Esophagus muscularis mucosa (tissue), 4 donors: ENCODE data around the gene ZNF407. TPM values are rescaled to one million over a fixed set of nuclear protein-coding genes. Genes with fewer than 3 reads are reported as not detected.
A peak's percentile ranks its signal among the peaks of the same experiment; 100 is the strongest.

Source experiments
- DNase-seq: peaks from one replicate; pipeline ENCODE4 v3.0.0-alpha.2; 2017; ENCODE audit errors: extremely low spot score
- H3K27ac ChIP-seq, 4 donors: fragments of 200-600 bp; sonication (generic); replicated peaks in 1 of 4; 1 replicate in 3 of 4; 2 replicates in 1 of 4; pipeline ENCODE4 v1.5.1; 2016 to 2019; ENCODE audit warnings: mild to moderate bottlenecking in 1 of 4
- H3K27me3 ChIP-seq, 4 donors: fragments of 200-600 bp; sonication (generic); one replicate each; pipeline versions ENCODE4 v1.5.1 to v1.6.0; 2016 to 2019
- H3K36me3 ChIP-seq, 4 donors: fragments of 200-600 bp; sonication (generic); one replicate each; pipeline ENCODE4 v1.5.1; 2016 to 2019
- H3K4me1 ChIP-seq, 4 donors: fragments of 200-600 bp; sonication (generic); one replicate each; pipeline ENCODE4 v1.5.1; 2016 to 2019
- H3K4me3 ChIP-seq, 4 donors: fragments of 200-600 bp; sonication (generic); 1 replicate in 2 of 4; 2 replicates in 2 of 4; pipeline ENCODE4 v1.5.1; 2016 to 2019; ENCODE audit warnings: mild to moderate bottlenecking in 4 of 4, moderate library complexity in 1 of 4
- H3K9me3 ChIP-seq, 4 donors: fragments of 200-600 bp; sonication (generic); 1 replicate in 3 of 4; 2 replicates in 1 of 4; pipeline ENCODE4 v1.5.1; 2016 to 2019
- EP300 ChIP-seq: sonication (generic); formaldehyde crosslinking; IDR thresholded peaks from one replicate; pipeline ENCODE4 v1.6.1; 2017; ENCODE audit warnings: antibody characterized with exemption
- POLR2A ChIP-seq: fragments of 450-650 bp; IDR thresholded peaks from one replicate; pipeline ENCODE4 v1.6.1; 2017; ENCODE audit warnings: antibody characterized with exemption, moderate library complexity, mild to moderate bottlenecking, low read depth
- POLR2AphosphoS5 ChIP-seq, 2 donors: sonication (generic); formaldehyde crosslinking; IDR thresholded peaks; one replicate each; pipeline ENCODE4 v1.6.1; 2017; ENCODE audit warnings: antibody characterized with exemption in 2 of 2
- WGBS: methylation state at CpG from one replicate; pipeline ENCODE4 v1.1.5; 2018; 5-methylcytosine and 5-hydroxymethylcytosine counted together
- intact Hi-C: fragments of 100-400 bp; cut with DNase I; formaldehyde crosslinking; loops from one replicate; pipeline ENCODE4 v1.15.1; 2023
- total RNA-seq, 4 donors: library from RNA; depleted of rRNA; stranded (reverse); fragments of >200 nt; gene quantifications; one replicate each; pipeline versions ENCODE4 v1.1.0 to v1.2.1, GENCODE V29; 2016
- TF ChIP-seq, protein P1 (sequence below), 3 experiments: fragments of 200-600 bp in 2 of 3; fragments of 450-650 bp in 1 of 3; sonication (generic) in 2 of 3; IDR thresholded peaks; one replicate each; pipeline ENCODE4 v1.5.1; 2017 to 2019; ENCODE audit warnings: antibody characterized with exemption in 3 of 3, mild to moderate bottlenecking in 2 of 3, moderate library complexity in 1 of 3

ZNF407 gene
- total RNA-seq, 4 donors from 2014 or later, result 13.9 to 19.1 (median 17.2) TPM

DNA sequence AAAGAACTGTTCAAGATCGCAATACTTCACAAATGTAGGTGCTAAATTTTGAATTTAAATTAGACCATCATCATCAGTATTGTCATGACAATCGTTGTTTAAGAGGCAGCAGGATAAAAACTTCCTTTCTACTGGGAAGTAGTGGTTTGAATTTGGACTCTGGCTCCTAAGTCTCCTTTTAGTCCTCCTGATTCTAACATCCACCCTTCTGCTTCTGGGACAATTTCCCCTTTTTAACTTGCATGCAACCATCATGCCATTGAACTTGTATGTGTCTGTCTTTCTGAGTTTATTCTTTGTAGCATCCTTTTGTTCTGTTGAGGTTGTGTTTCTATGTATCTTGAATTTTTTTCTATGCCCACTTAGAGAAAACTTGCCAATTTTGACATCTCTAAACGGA is 361.5 kb downstream of the ZNF407 start:
- Histone ChIP-seq H3K4me3 (no peak overlapping the region), H3K27ac (no peak overlapping the region), H3K4me1 (no peaks in the 10 kb centered on the region), H3K9me3 (no peaks in the 10 kb centered on the region), H3K36me3 (peaks cover 0 to 10% (median 3%) of the 10 kb centered on the region in 4 donors), H3K27me3 (no peaks in the 10 kb centered on the region)
- TF ChIP-seq EP300 (no peak), POLR2A (no peak), POLR2AphosphoS5 (IDR thresholded peaks at IDR 0.05) (no peak)
- TF ChIP-seq, protein P1, sequence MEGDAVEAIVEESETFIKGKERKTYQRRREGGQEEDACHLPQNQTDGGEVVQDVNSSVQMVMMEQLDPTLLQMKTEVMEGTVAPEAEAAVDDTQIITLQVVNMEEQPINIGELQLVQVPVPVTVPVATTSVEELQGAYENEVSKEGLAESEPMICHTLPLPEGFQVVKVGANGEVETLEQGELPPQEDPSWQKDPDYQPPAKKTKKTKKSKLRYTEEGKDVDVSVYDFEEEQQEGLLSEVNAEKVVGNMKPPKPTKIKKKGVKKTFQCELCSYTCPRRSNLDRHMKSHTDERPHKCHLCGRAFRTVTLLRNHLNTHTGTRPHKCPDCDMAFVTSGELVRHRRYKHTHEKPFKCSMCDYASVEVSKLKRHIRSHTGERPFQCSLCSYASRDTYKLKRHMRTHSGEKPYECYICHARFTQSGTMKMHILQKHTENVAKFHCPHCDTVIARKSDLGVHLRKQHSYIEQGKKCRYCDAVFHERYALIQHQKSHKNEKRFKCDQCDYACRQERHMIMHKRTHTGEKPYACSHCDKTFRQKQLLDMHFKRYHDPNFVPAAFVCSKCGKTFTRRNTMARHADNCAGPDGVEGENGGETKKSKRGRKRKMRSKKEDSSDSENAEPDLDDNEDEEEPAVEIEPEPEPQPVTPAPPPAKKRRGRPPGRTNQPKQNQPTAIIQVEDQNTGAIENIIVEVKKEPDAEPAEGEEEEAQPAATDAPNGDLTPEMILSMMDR (IDR thresholded peaks at IDR 0.05), result no peak
- 89% methylated on average over 3 of the region's 3 CpGs for WGBS
- no peak for DNase-seq
- intact Hi-C loops, result no loop called here

DNA sequence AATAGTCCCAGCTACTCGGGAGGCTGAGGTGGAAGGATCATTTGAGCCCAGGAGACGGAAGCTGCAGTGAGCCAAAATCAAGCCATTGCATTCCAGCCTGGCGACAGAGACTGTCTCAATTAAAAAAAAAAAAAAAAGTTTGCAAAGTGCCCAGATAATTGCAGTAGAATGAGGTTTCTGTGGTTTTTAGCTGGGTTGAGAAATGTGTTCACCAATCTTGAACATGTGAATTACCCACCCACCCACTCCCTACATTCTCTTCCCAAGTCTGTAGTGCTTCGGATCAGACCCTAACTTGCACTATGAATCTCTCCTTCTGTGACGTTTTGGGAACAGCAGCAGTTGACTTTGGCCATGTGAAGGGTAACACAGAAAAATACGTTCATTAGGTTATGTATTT is 363.9 kb downstream of the ZNF407 start:
- WGBS, result 91% methylated on average over 6 of the region's 6 CpGs
- H3K9me3 ChIP-seq, result peaks cover 0 to 5% (median 0%) of the 10 kb centered on the region in 4 donors
- intact Hi-C loops, result no loop called here
- H3K4me1 ChIP-seq, result no peaks in the 10 kb centered on the region
- no peak overlapping the region for H3K4me3 ChIP-seq
- DNase-seq, result no peak
- H3K27me3 ChIP-seq, result no peaks in the 10 kb centered on the region
- H3K36me3 ChIP-seq, result peaks cover 0 to 10% (median 3%) of the 10 kb centered on the region in 4 donors
- no peak overlapping the region for H3K27ac ChIP-seq
- TF ChIP-seq EP300 (no peak), POLR2A (no peak), POLR2AphosphoS5 (IDR thresholded peaks at IDR 0.05) (no peak)
- TF ChIP-seq, protein P1 (IDR thresholded peaks at IDR 0.05), result no peak

DNA sequence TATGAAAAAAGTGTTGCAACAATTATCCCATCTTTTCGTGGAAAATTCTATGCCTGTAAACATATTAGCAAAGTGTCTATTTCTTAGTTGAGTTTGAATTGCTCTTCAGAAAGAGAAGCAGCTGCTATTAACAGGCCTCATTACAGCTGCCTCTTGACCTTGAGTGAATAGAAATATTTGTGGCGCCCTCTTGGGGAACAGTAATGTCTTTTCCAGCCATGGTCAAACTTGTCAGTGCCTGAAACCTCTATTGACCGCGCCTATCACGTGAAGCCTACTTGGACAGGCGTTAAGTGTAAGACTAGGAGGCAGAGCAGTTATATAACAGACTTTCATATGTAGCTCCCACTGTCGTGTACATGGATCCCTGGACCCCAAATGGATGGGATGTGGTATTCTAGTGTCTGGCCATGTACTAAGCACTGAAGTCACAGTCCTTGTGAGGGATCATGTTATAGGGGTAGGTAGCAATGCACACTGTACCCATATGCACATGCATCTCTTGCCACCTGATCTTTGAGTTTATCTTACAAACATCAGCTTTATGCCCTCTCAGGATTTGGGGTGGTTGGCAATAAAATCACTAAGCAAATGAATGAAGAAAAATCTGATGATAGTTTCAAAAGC is 366.3 kb downstream of the ZNF407 start:
- intact Hi-C loops, result no loop called here
- DNase-seq, result no peak
- no peak overlapping the region for H3K27ac ChIP-seq
- no peaks in the 10 kb centered on the region for H3K27me3 ChIP-seq
- 61% methylated on average over 7 of the region's 7 CpGs for WGBS
- H3K4me1 ChIP-seq, result no peaks in the 10 kb centered on the region
- peaks cover 0 to 3% (median 0%) of the 10 kb centered on the region in 4 donors for H3K36me3 ChIP-seq
- H3K9me3 ChIP-seq, result peaks cover 0 to 5% (median 0%) of the 10 kb centered on the region in 4 donors
- no peak for TF ChIP-seq POLR2AphosphoS5 (IDR thresholded peaks at IDR 0.05)
- TF ChIP-seq, protein P1 (IDR thresholded peaks at IDR 0.05), result peak in 2 of 3 experiments; percentile 17 to 26
- H3K4me3 ChIP-seq, result no peak overlapping the region

DNA sequence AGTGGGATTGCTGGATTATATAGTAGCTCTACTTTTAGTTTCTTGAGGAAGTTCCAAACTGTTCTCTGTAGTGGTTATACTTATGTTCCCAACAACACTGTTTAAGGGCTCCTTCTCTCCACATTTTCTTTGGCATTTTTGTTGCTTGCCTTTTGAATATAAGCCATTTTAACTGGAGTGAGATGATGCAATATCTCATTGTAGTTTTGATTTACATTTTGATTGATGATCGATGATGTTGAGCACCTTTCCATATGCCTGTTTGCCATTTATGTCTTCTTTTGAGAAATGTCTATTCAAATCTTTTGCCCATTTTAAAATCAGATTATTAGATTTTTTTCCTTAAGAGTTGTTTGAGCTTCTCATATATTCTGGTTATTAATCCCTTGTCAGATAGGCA is 368.0 kb downstream of the ZNF407 start:
- H3K4me3 ChIP-seq, result no peak overlapping the region
- WGBS, result 100% methylated on average over 1 of the region's 1 CpG
- no peaks in the 10 kb centered on the region for H3K27me3 ChIP-seq
- TF ChIP-seq POLR2A, result no peak
- TF ChIP-seq POLR2AphosphoS5 (IDR thresholded peaks at IDR 0.05), result no peak
- TF ChIP-seq, protein P1 (IDR thresholded peaks at IDR 0.05), result no peak
- no peak for TF ChIP-seq EP300
- peaks cover 0 to 3% (median 0%) of the 10 kb centered on the region in 4 donors for H3K4me1 ChIP-seq
- no peak for DNase-seq
- peaks cover 0 to 5% (median 0%) of the 10 kb centered on the region in 4 donors for H3K9me3 ChIP-seq
- H3K27ac ChIP-seq, result no peak overlapping the region
- intact Hi-C loops, result no loop called here
- H3K36me3 ChIP-seq, result no peaks in the 10 kb centered on the region

DNA sequence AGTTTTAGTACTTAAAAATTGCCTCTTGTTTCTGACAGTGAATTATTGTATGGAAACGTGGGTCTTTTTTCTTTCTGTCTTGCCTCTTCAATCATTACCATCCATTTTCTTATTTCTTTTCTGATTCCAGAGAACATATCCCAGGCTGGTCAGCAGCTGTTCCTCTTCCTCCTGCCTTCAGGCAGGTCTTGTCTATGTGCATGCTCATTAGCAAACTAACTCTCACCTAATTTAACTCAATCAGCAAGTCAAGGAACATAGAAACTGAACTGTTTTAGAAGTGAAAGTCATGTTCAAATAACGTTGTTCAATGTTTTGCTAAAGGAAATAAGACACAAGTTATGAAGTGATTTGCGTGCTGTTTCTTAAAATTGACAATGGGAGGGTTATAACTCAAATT is 369.8 kb downstream of the ZNF407 start:
- DNase-seq, result no peak
- TF ChIP-seq POLR2AphosphoS5 (IDR thresholded peaks at IDR 0.05), result no peak
- TF ChIP-seq, protein P1 (IDR thresholded peaks at IDR 0.05), result no peak
- TF ChIP-seq EP300, result no peak
- TF ChIP-seq POLR2A, result no peak
- Histone ChIP-seq H3K27me3 (no peaks in the 10 kb centered on the region), H3K4me1 (peaks cover 0 to 8% (median 0%) of the 10 kb centered on the region in 4 donors), H3K27ac (no peak overlapping the region), H3K4me3 (no peak overlapping the region), H3K9me3 (peaks cover 0 to 5% (median 0%) of the 10 kb centered on the region in 4 donors), H3K36me3 (no peaks in the 10 kb centered on the region)
- intact Hi-C loops, result no loop called here
- WGBS, result 85% methylated on average over 3 of the region's 3 CpGs
